A549 treated with dexamethasone at 1 μM for 4 hours (cell line): ENCODE data around the gene RNF121. TPM values are rescaled to one million over a fixed set of nuclear protein-coding genes. Genes with fewer than 3 reads are reported as not detected.

ENCODE experiments used
- total RNA-seq: library from RNA; stranded (reverse); fragments of 200-300 nt; extraction: Qiagen RNA extraction; gene quantifications from 5 replicates; pipeline ENCODE4 v1.2.3, GENCODE V29; 2022

The RNF121 gene
- total RNA-seq: 40.8 to 44.4 TPM (median 43.2 TPM) in 5 replicates

DNA sequence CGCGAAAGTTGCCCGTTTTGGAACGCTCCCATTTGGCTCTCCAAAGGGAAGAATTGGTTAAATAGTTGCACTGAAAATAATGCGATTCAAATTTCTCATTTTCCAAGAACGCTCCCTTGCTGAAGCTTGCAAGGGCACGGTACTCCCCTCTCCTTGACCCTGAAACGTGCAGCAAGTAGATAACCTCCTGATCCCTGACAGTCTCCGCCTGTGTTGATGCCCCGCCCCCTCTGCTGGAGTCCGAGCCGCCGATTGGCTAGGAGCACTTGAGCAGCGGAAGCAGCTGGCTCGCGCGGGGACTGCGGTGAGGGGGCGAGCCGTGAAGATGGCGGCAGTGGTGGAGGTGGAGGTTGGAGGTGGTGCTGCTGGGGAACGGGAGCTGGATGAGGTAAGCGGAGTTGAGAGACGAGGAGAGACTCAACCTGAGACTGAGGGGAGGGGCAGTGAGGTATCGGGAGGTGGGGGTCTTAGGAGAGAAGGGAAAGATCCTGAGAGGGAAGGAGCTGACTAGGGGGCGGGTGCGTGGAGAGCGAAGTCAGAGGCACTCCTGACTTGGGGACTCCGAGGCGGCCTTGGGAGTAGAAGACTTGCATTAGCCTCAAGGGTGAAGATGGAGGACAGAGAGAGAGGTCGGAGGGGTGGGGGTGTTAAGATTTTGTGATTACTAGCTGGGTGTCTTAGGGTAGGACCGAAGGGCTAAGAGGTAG, at the start of gene RNF121:
TSS of gene RNF121 (plus strand) at position 310 of the 707 bp plus-strand sequence. CDS start at position 326, 16 bp downstream.

DNA sequence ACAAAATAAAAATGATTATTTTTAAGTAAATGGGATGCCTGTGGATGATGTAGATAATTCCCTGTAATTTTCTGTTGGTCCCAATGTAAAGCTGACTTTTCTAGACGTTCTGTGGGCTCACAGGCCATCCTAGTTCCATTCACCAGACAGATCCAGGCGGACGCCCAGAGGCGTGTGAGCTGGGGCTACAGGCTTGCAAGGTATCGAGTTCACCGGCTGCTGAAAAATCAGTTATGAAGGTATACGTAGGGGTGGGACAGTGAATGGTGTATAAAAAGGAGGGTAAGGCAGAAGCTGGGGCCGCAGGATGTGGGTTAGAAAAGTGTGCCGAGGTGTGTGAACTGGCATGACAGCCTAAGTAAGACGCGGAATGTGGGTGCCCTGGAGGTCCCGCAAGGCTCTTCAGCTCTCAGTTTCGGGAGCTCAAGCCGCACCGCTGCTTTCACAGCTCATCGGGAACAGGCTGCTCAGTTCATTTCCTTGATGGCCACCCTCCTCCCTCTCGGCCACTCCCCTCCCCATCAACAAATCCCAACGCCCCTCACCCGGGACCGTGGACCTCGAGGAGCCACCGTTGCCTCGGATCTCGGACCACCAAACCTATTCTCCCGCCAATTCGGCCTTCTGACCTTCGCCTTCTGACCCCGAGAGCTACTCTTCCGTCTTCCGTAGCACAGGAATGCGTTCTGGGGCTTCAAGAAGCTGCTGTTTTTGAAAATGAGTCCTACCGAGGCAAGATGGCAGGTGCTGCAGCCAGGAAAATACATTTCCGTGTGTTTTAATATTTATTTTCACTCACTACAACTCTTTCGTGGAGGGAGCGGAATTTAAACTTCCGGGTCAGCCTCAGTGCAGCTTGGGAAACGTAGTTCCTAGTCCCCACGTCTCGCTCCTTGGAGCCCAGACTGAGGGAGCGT, 768 bp upstream of the RNF121 start, which contains the start of gene XNDC1N:
TSS of gene XNDC1N (minus strand) at position 775 of the 917 bp plus-strand sequence. CDS start 5,241 bp downstream, outside the sequence.

GRCh38 chr11:71998649-71999310, 69.9 kb downstream of the RNF121 start, which contains the start of gene IL18BP:
IL18BP (plus strand) TSS chr11:71998909; CDS start chr11:71999985, 1,076 bp downstream.

Other genes starting within 250 kb of the RNF121 start
- not detected in 5 replicates for gene DEFB108B, start 95.8 kb upstream of the RNF121 start, total RNA-seq
- not detected in 5 replicates for gene DEFB131B, start 50.6 kb upstream of the RNF121 start, total RNA-seq
- 2.5 to 4.3 TPM (median 3.2 TPM) in 5 replicates for gene XNDC1N, start 452 bp upstream of the RNF121 start, total RNA-seq
- 1.6 to 3.3 TPM (median 3.1 TPM) in 5 replicates for gene IL18BP, start 69.9 kb downstream of the RNF121 start, total RNA-seq
- gene NUMA1, start 151.5 kb downstream of the RNF121 start, total RNA-seq: 46.9 to 74.6 TPM (median 69.5 TPM) in 5 replicates
- gene LRRC51, start 151.8 kb downstream of the RNF121 start, total RNA-seq: 6.9 to 8.4 TPM (median 8.0 TPM) in 5 replicates
- 129 to 146 TPM (median 136 TPM) in 5 replicates for gene LAMTOR1, start 174.3 kb downstream of the RNF121 start, total RNA-seq
- gene TOMT, start 176.9 kb downstream of the RNF121 start, total RNA-seq: not detected in 5 replicates
- 77.2 to 87.7 TPM (median 81.2 TPM) in 5 replicates for gene ANAPC15, start 183.6 kb downstream of the RNF121 start, total RNA-seq
- 0.18 TPM in 1 of 5 replicates, not detected in the others for gene FOLR3, start 206.7 kb downstream of the RNF121 start, total RNA-seq